GM19455 (cell line): ENCODE results near the gene VAC14.

ENCODE experiments used
- ATAC-seq: cut with Tn5 transposase; IDR thresholded peaks from one replicate; pipeline ENCODE4 v1.9.1; 2021; ENCODE audit not compliant: unreplicated experiment

VAC14 gene

GRCh38 chr16:70664325-70665112, 136.4 kb downstream of the VAC14 start:
- no peak for ATAC-seq

- no peak for ATAC-seq
Observed at GRCh38 chr16:70663524-70664324, 137.2 kb downstream of the VAC14 start.

- no peak for ATAC-seq
Observed at GRCh38 chr16:70662991-70663523, 137.9 kb downstream of the VAC14 start.

GRCh38 chr16:70661918-70662641, 138.9 kb downstream of the VAC14 start:
- ATAC-seq: no peak

GRCh38 chr16:70661534-70661917, 139.4 kb downstream of the VAC14 start:
- ATAC-seq: no peak

GRCh38 chr16:70660672-70661350, 140.1 kb downstream of the VAC14 start:
- ATAC-seq: no peak

GRCh38 chr16:70659953-70660671, 140.8 kb downstream of the VAC14 start:
- ATAC-seq: no peak

- ATAC-seq: no peak
Observed at GRCh38 chr16:70659546-70659945, 141.4 kb downstream of the VAC14 start.

- no peak for ATAC-seq
Observed at GRCh38 chr16:70658921-70659320, 142.0 kb downstream of the VAC14 start.

GRCh38 chr16:70657956-70658355, 143.0 kb downstream of the VAC14 start:
- no peak for ATAC-seq

- ATAC-seq: no peak
Observed at GRCh38 chr16:70656712-70657263, 144.2 kb downstream of the VAC14 start.

GRCh38 chr16:70656065-70656711, 144.8 kb downstream of the VAC14 start:
- no peak for ATAC-seq

GRCh38 chr16:70653809-70654771, 146.9 kb downstream of the VAC14 start:
- no peak for ATAC-seq

- ATAC-seq: no peak
Observed at GRCh38 chr16:70653406-70653805, 147.6 kb downstream of the VAC14 start.

GRCh38 chr16:70652322-70652721, 148.6 kb downstream of the VAC14 start:
- no peak for ATAC-seq

- ATAC-seq: no peak
Observed at GRCh38 chr16:70651524-70651923, 149.4 kb downstream of the VAC14 start.

- no peak for ATAC-seq
Observed at GRCh38 chr16:70650216-70650615, 150.7 kb downstream of the VAC14 start.

- no peak for ATAC-seq
Observed at GRCh38 chr16:70649300-70649699, 151.7 kb downstream of the VAC14 start.
